ENCODE data around the gene RNF146.
A peak's percentile ranks its signal among the peaks of the same experiment; 100 is the strongest.

RNF146 gene

DNA sequence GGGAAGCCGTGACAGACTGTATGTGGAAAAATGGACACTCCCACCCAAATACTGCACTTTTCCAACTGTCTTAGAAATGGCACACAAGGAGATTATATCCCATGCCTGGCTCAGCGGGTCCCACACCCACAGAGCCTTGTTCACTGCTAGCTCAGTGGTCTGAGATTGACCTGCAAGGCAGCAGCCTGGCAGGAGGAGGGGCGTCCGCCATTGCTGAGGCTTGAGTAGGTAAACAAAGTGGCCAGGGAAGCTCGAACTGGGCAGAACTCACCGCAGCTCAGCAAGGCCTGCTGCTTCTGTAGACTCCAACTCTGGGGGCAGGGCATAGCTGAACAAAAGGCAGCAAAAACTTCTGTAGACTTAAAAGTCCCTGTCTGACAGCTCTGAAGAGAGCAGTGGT, 11.4 kb upstream of the RNF146 start:
- no peak for DNase-seq (ENCODE audit: low read depth in 1 of 2, low spot score in 1 of 2)
- Histone ChIP-seq H3K4me3 (replicated peaks; ENCODE audit: insufficient read depth, low read length) (no peak overlapping the region), H3K27ac (replicated peaks) (no peak overlapping the region), H3K27me3 (ENCODE audit: insufficient read depth, poor library complexity, severe bottlenecking) (no peaks in the 10 kb centered on the region)
- TF ChIP-seq POLR2AphosphoS5 (IDR thresholded peaks at IDR 0.05; ENCODE audit: low read depth) (no peak), GABPA (IDR thresholded peaks at IDR 0.05; ENCODE audit: low read depth) (no peak), SPI1 (IDR thresholded peaks at IDR 0.05; ENCODE audit: borderline replicate concordance, low read depth) (no peak)
- TF ChIP-seq, protein P1, sequence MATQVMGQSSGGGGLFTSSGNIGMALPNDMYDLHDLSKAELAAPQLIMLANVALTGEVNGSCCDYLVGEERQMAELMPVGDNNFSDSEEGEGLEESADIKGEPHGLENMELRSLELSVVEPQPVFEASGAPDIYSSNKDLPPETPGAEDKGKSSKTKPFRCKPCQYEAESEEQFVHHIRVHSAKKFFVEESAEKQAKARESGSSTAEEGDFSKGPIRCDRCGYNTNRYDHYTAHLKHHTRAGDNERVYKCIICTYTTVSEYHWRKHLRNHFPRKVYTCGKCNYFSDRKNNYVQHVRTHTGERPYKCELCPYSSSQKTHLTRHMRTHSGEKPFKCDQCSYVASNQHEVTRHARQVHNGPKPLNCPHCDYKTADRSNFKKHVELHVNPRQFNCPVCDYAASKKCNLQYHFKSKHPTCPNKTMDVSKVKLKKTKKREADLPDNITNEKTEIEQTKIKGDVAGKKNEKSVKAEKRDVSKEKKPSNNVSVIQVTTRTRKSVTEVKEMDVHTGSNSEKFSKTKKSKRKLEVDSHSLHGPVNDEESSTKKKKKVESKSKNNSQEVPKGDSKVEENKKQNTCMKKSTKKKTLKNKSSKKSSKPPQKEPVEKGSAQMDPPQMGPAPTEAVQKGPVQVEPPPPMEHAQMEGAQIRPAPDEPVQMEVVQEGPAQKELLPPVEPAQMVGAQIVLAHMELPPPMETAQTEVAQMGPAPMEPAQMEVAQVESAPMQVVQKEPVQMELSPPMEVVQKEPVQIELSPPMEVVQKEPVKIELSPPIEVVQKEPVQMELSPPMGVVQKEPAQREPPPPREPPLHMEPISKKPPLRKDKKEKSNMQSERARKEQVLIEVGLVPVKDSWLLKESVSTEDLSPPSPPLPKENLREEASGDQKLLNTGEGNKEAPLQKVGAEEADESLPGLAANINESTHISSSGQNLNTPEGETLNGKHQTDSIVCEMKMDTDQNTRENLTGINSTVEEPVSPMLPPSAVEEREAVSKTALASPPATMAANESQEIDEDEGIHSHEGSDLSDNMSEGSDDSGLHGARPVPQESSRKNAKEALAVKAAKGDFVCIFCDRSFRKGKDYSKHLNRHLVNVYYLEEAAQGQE (IDR thresholded peaks at IDR 0.05; ENCODE audit: insufficient replicate concordance, low read depth): no peak
- TF ChIP-seq, protein P2, sequence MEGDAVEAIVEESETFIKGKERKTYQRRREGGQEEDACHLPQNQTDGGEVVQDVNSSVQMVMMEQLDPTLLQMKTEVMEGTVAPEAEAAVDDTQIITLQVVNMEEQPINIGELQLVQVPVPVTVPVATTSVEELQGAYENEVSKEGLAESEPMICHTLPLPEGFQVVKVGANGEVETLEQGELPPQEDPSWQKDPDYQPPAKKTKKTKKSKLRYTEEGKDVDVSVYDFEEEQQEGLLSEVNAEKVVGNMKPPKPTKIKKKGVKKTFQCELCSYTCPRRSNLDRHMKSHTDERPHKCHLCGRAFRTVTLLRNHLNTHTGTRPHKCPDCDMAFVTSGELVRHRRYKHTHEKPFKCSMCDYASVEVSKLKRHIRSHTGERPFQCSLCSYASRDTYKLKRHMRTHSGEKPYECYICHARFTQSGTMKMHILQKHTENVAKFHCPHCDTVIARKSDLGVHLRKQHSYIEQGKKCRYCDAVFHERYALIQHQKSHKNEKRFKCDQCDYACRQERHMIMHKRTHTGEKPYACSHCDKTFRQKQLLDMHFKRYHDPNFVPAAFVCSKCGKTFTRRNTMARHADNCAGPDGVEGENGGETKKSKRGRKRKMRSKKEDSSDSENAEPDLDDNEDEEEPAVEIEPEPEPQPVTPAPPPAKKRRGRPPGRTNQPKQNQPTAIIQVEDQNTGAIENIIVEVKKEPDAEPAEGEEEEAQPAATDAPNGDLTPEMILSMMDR (IDR thresholded peaks at IDR 0.05; ENCODE audit: insufficient read depth, low read length): no peak

DNA sequence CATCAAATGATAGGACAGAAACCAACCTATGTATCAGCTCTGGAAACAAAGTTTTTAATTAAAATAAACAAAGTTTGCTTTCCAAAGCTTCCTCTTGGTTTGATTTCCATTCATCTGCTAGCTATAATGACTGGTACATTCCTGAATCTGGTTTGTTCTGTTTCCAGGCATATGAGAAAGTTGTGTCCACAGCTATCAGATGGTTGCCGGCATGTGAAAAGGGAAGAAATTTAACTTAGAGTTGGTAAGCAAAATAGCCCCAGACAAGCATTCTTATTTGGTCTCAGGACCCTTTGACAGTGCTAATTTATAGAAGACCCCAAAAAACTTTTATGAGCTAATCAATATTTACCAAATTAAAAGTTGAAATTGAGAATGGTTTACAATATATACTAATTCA, 3.8 kb upstream of the RNF146 start:
- no peaks in the 10 kb centered on the region for H3K27me3 ChIP-seq (ENCODE audit: insufficient read depth, poor library complexity, severe bottlenecking)
- no peak for DNase-seq (ENCODE audit: low read depth in 1 of 2, low spot score in 1 of 2)
- H3K4me3 ChIP-seq (replicated peaks; ENCODE audit: insufficient read depth, low read length): no peak overlapping the region
- H3K27ac ChIP-seq (replicated peaks): no peak overlapping the region
- TF ChIP-seq, protein P1 (IDR thresholded peaks at IDR 0.05; ENCODE audit: insufficient replicate concordance, low read depth): no peak
- TF ChIP-seq, protein P2 (IDR thresholded peaks at IDR 0.05; ENCODE audit: insufficient read depth, low read length): no peak

DNA sequence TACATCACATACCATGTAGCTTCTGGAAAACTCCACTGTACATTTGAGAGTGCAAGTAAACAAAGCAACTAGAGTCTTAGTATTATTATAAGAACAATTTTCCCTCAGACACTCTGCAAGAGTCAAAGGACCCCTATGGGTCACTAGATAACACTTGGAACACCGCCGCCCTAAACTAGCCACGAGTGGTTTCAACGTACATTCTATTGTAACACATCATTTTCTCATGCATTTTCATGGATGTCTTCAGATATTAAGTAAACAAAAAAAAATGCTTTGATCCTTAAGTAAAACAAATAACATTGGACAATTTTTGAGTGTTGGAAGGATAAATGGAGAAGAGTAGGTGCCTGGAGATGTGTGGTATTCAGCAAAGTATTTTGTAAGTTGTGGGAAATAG, 3.2 kb upstream of the RNF146 start:
- Histone ChIP-seq H3K27me3 (ENCODE audit: insufficient read depth, poor library complexity, severe bottlenecking) (no peaks in the 10 kb centered on the region), H3K4me3 (replicated peaks; ENCODE audit: insufficient read depth, low read length) (no peak overlapping the region), H3K27ac (replicated peaks) (no peak overlapping the region)
- DNase-seq (ENCODE audit: low read depth in 1 of 2, low spot score in 1 of 2): no peak
- TF ChIP-seq SPI1 (IDR thresholded peaks at IDR 0.05; ENCODE audit: borderline replicate concordance, low read depth): no peak

DNA sequence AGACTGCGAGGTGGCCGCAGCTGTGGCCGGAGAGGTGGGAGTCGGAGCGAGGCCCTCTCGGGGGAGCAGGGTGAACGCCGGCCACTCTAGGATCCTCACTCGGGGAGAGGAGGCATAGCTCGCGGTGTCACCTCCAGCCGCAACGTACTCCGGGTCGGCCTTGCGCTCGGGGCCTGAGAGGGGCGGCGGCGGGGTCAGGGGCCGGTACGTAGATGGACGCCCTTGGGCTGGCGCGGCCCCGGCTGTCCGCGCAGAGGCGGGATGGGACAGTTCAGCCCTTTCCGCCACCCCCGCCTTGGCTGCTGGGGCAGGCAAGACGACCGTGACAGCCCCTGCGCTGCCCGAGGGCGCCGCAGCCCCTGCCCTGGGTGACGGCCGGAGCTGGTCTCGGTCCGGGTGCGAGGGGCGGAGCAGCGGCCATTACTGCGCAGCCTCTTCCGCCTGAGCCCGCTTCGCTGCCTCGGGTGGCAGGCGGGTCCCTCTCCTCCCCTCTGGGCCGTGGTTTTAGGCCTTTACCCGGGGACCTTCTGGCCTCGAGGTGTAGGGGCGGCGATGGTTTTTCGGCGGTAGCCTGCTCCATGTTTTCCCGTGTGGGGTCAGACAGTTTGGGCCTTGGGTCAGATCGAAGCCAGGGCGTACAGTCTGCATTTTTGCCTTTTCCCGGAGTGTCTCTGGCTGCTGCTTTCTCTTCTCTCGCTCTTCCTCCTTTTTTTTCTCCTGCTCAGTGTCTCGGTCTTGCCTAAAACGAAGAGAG, 405 bp downstream of the RNF146 start:
- peak in 1 of 2 experiments; percentile 63 for DNase-seq (ENCODE audit: low read depth in 1 of 2, low spot score in 1 of 2)
- Histone ChIP-seq H3K27ac (replicated peaks) (peak overlapping the region; percentile 92), H3K27me3 (ENCODE audit: insufficient read depth, poor library complexity, severe bottlenecking) (no peaks in the 10 kb centered on the region), H3K4me3 (replicated peaks; ENCODE audit: insufficient read depth, low read length) (peak overlapping the region; percentile 86)
- TF ChIP-seq POLR2AphosphoS5 (IDR thresholded peaks at IDR 0.05; ENCODE audit: low read depth): peak; percentile 64
- TF ChIP-seq, protein P1 (IDR thresholded peaks at IDR 0.05; ENCODE audit: insufficient replicate concordance, low read depth): no peak
- peak; percentile 51; the same call in 1 of the 2 replicates for TF ChIP-seq SPI1 (IDR thresholded peaks at IDR 0.05; ENCODE audit: borderline replicate concordance, low read depth)

Measured in HL-60 (cell line).